Smooth muscle cell (in vitro differentiated cells): Measurements from ENCODE around the gene SKAP2. TPM values are rescaled to one million over a fixed set of nuclear protein-coding genes. Genes with fewer than 3 reads are reported as not detected.
A peak's percentile ranks its signal among the peaks of the same experiment; 100 is the strongest.

Experiments
- DNase-seq: peaks from one replicate; lab custom pipeline; 2025; ENCODE audit not compliant: unreplicated experiment; lab: John Stamatoyannopoulos, UW
- H2AFZ ChIP-seq: fragments of 200-600 bp; sonication (generic); 2 replicates; pipeline ENCODE4 v1.6.0; 2016; ENCODE audit warnings: antibody characterized with exemption, low read depth, mild to moderate bottlenecking
- H3F3A ChIP-seq: fragments of 200-600 bp; sonication (generic); 2 replicates; pipeline ENCODE4 v1.6.0; 2017; ENCODE audit warnings: antibody characterized with exemption, low read depth
- H3K27ac ChIP-seq: fragments of 200-600 bp; sonication (generic); 2 replicates; pipeline ENCODE4 v1.5.1; 2016; ENCODE audit warnings: low read depth, mild to moderate bottlenecking
- H3K27me3 ChIP-seq: fragments of 200-600 bp; sonication (generic); 2 replicates; pipeline ENCODE4 v1.6.1; 2016; ENCODE audit warnings: low read depth, mild to moderate bottlenecking
- H3K36me3 ChIP-seq: fragments of 200-600 bp; sonication (generic); 2 replicates; pipeline ENCODE4 v1.5.1; 2016; ENCODE audit warnings: low read depth
- H3K4me1 ChIP-seq: fragments of 200-600 bp; sonication (generic); 2 replicates; pipeline ENCODE4 v1.5.1; 2016; ENCODE audit warnings: low read depth
- H3K4me2 ChIP-seq: fragments of 200-600 bp; sonication (generic); 2 replicates; pipeline ENCODE4 v1.6.0; 2016; ENCODE audit warnings: mild to moderate bottlenecking
- H3K4me3 ChIP-seq: fragments of 200-600 bp; sonication (generic); 2 replicates; pipeline ENCODE4 v1.5.1; 2016; ENCODE audit warnings: mild to moderate bottlenecking
- H3K79me2 ChIP-seq: fragments of 200-600 bp; sonication (generic); 2 replicates; pipeline ENCODE4 v1.6.0; 2016; ENCODE audit warnings: low read depth, mild to moderate bottlenecking
- H3K9ac ChIP-seq: fragments of 200-600 bp; sonication (generic); 2 replicates; pipeline ENCODE4 v1.6.0; 2016; ENCODE audit warnings: low read depth
- H3K9me3 ChIP-seq: fragments of 200-600 bp; sonication (generic); replicated peaks from 2 replicates; pipeline ENCODE4 v1.5.1; 2016; ENCODE audit warnings: low read depth
- H4K20me1 ChIP-seq: fragments of 200-600 bp; sonication (generic); 2 replicates; pipeline ENCODE4 v1.6.0; 2016; ENCODE audit warnings: low read depth
- WGBS: methylation state at CpG from one replicate; pipeline ENCODE4 v1.1.7; 2016; ENCODE audit warnings: low lambda C conversion rate; 5-methylcytosine and 5-hydroxymethylcytosine counted together
- polyA plus RNA-seq: library from polyadenylated mRNA; unstranded; fragments of >200 nt; fragmentation: Nextera tagmentation; extraction: Ambion mirVana; gene quantifications from 2 replicates; pipeline ENCODE4 v1.2.1, GENCODE V29; 2016
- total RNA-seq: library from RNA; depleted of rRNA; stranded (reverse); fragments of >200 nt; gene quantifications from 2 replicates; pipeline ENCODE4 v1.2.3, GENCODE V29; 2014
- TF ChIP-seq, protein P1 (sequence below): fragments of 200-600 bp; sonication (generic); IDR thresholded peaks from 2 replicates; pipeline ENCODE4 v1.5.1; 2017; ENCODE audit warnings: borderline replicate concordance, mild to moderate bottlenecking, antibody characterized with exemption; ENCODE audit not compliant: insufficient read depth, poor library complexity, severe bottlenecking

SKAP2 gene
- total and polyA plus RNA-seq, 2 experiments from 2014 or later: 7.7 to 14.8 TPM

DNA sequence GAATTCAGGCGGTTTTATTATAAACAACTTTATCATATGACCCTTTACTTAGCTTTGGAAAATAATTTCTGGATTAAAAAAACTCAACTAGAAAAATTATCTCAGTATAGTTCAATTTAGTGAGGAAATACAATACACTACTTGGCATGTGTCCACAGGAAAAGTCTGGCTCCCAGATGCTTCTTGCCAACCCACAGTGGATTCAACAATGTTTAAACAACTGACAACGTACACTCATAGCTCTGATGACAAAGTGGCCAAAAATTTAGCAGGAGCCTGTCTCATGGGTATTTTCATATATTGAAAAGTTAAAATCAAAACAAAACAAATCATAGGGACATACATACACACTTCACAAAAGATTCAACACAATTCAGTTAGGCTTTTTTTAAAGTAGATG lies 158.8 kb downstream of the SKAP2 start:
- Histone ChIP-seq H3K27me3 (no peaks in the 10 kb centered on the region), H2AFZ (no peak overlapping the region), H3K4me2 (peak overlapping the region; percentile 16), H3K9ac (no peak overlapping the region), H4K20me1 (no peaks in the 10 kb centered on the region), H3K9me3 (no peaks in the 10 kb centered on the region), H3K4me3 (no peak overlapping the region), H3K27ac (no peak overlapping the region), H3K4me1 (no peaks in the 10 kb centered on the region), H3F3A (no peaks in the 10 kb centered on the region), H3K36me3 (no peaks in the 10 kb centered on the region), H3K79me2 (no peaks in the 10 kb centered on the region)
- DNase-seq: no peak
- TF ChIP-seq, protein P1, sequence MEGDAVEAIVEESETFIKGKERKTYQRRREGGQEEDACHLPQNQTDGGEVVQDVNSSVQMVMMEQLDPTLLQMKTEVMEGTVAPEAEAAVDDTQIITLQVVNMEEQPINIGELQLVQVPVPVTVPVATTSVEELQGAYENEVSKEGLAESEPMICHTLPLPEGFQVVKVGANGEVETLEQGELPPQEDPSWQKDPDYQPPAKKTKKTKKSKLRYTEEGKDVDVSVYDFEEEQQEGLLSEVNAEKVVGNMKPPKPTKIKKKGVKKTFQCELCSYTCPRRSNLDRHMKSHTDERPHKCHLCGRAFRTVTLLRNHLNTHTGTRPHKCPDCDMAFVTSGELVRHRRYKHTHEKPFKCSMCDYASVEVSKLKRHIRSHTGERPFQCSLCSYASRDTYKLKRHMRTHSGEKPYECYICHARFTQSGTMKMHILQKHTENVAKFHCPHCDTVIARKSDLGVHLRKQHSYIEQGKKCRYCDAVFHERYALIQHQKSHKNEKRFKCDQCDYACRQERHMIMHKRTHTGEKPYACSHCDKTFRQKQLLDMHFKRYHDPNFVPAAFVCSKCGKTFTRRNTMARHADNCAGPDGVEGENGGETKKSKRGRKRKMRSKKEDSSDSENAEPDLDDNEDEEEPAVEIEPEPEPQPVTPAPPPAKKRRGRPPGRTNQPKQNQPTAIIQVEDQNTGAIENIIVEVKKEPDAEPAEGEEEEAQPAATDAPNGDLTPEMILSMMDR: no peak
- WGBS: 39% methylated on average over 2 of the region's 2 CpGs

DNA sequence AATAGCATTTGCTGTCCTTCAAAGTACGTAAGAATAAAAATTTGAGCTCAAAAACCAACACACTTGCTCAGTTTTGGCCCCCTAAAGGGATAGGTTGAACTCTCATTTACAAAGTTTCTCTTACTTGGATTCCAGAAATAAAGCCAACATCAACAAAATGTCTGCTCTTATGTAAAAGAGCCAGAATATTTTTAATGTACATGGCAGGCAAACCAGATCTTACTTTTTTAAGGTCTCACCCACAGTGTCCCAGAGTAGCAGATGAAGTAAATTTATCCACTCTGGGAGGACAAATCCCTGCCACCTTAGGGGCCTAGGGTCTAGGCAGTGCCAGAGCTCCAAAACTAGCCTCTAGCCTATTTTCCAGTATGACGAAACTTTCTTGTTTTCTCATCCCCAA lies 159.6 kb downstream of the SKAP2 start:
- no peaks in the 10 kb centered on the region for H4K20me1 ChIP-seq
- no peaks in the 10 kb centered on the region for H3K36me3 ChIP-seq
- no peak for DNase-seq
- TF ChIP-seq, protein P1: no peak
- 97% methylated on average over 2 of the region's 2 CpGs for WGBS
- no peaks in the 10 kb centered on the region for H3K79me2 ChIP-seq
- no peaks in the 10 kb centered on the region for H3F3A ChIP-seq
- no peak overlapping the region for H3K27ac ChIP-seq
- no peak overlapping the region for H3K4me2 ChIP-seq
- H3K27me3 ChIP-seq: no peaks in the 10 kb centered on the region
- no peaks in the 10 kb centered on the region for H3K9me3 ChIP-seq
- H3K4me3 ChIP-seq: no peak overlapping the region
- H2AFZ ChIP-seq: no peak overlapping the region
- H3K4me1 ChIP-seq: no peaks in the 10 kb centered on the region
- H3K9ac ChIP-seq: no peak overlapping the region

- Histone ChIP-seq H3F3A (no peaks in the 10 kb centered on the region), H3K9ac (no peak overlapping the region), H3K4me3 (no peak overlapping the region), H4K20me1 (no peaks in the 10 kb centered on the region), H3K9me3 (no peaks in the 10 kb centered on the region), H3K36me3 (no peaks in the 10 kb centered on the region), H2AFZ (no peak overlapping the region), H3K4me1 (no peaks in the 10 kb centered on the region), H3K27me3 (no peaks in the 10 kb centered on the region), H3K27ac (no peak overlapping the region), H3K4me2 (no peak overlapping the region), H3K79me2 (no peaks in the 10 kb centered on the region)
- TF ChIP-seq, protein P1: no peak
- no peak for DNase-seq
- 91% methylated on average over 1 of the region's 1 CpG for WGBS
Measured at GRCh38 chr7:26704036-26704435, 160.4 kb downstream of the SKAP2 start.

GRCh38 chr7:26700893-26701292 lies 163.5 kb downstream of the SKAP2 start:
- H3K4me3 ChIP-seq: no peak overlapping the region
- no peak for DNase-seq
- no peaks in the 10 kb centered on the region for H3F3A ChIP-seq
- H3K79me2 ChIP-seq: no peaks in the 10 kb centered on the region
- no peaks in the 10 kb centered on the region for H4K20me1 ChIP-seq
- H3K36me3 ChIP-seq: no peaks in the 10 kb centered on the region
- TF ChIP-seq, protein P1: no peak
- H3K9me3 ChIP-seq: no peaks in the 10 kb centered on the region
- H3K27me3 ChIP-seq: peaks cover under 1% of the 10 kb centered on the region
- H3K9ac ChIP-seq: no peak overlapping the region
- no peak overlapping the region for H2AFZ ChIP-seq
- H3K27ac ChIP-seq: no peak overlapping the region
- H3K4me1 ChIP-seq: no peaks in the 10 kb centered on the region
- no peak overlapping the region for H3K4me2 ChIP-seq
